ENCODE data around the gene AGPAT1. TPM values are rescaled to one million over a fixed set of nuclear protein-coding genes. Genes with fewer than 3 reads are reported as not detected.
A peak's percentile ranks its signal among the peaks of the same experiment; 100 is the strongest.

The AGPAT1 gene
- polyA plus RNA-seq, 3 donors, result 9.9 to 34.4 (median 11.3) TPM

GRCh38 chr6:32223258-32224235, 47.7 kb upstream of the AGPAT1 start, which contains the start of gene NOTCH4:
Gene NOTCH4, minus strand, starts transcription at chr6:32224067. Its CDS starts 139 bp downstream, at chr6:32223928.
- Histone ChIP-seq H3K27ac (ENCODE audit: low read depth in 1 of 2, low read length in 2 of 2) (no peak within 1 kb of the TSS), H3K79me2 (ENCODE audit: insufficient read depth, low read length) (no peaks in the 10 kb centered on the region), H3K4me2 (replicated peaks; ENCODE audit: extremely low read depth, low read length, poor library complexity, severe bottlenecking) (no peak within 1 kb of the TSS), H3K4me3 (replicated peaks in 1 of 3; ENCODE audit: low read depth in 2 of 3, low read length in 3 of 3) (no peak within 1 kb of the TSS), H3K4me1 (ENCODE audit: control insufficient read depth in 1 of 2, insufficient read depth in 2 of 2, low read length in 2 of 2) (peaks cover 7 to 10% of the 10 kb centered on the region in 2 donors), H2AFZ (ENCODE audit: insufficient read depth, low read depth, low read length, poor library complexity, severe bottlenecking) (no peak within 1 kb of the TSS), H3K9ac (ENCODE audit: insufficient read depth, low read length, poor library complexity, severe bottlenecking) (no peak within 1 kb of the TSS), H3K9me3 (replicated peaks in 1 of 2; ENCODE audit: control insufficient read depth in 1 of 2, insufficient read depth in 1 of 2, low read length in 2 of 2) (no peaks in the 10 kb centered on the region), H3K36me3 (replicated peaks in 1 of 2; ENCODE audit: control insufficient read depth in 1 of 2, insufficient read depth in 2 of 2, low read length in 2 of 2) (no peaks in the 10 kb centered on the region), H3K27me3 (ENCODE audit: control insufficient read depth in 2 of 2, insufficient read depth in 2 of 2, low read length in 2 of 2) (no peaks in the 10 kb centered on the region), H4K20me1 (ENCODE audit: insufficient read depth, low read length) (no peaks in the 10 kb centered on the region)
- peaks cover 15% of the 10 kb centered on the region for H3K4me1 Mint-ChIP-seq
- no peak within 1 kb of the TSS for H3K4me3 Mint-ChIP-seq
- WGBS (ENCODE audit: insufficient coverage), result 78% methylated on average over 15 of the region's 20 CpGs
- H3K36me3 Mint-ChIP-seq, result no peaks in the 10 kb centered on the region
- no peak for DNase-seq
- H3K9me3 Mint-ChIP-seq, result no peaks in the 10 kb centered on the region
- peaks cover 0 to 6% (median 1%) of the 10 kb centered on the region in 3 donors for H3K27me3 Mint-ChIP-seq (ENCODE audit: low read depth in 3 of 3)
- no peak for TF ChIP-seq CTCF (IDR thresholded peaks at IDR 0.05)
- peak within 1 kb of the TSS in 2 of 7 donors; percentile 6 to 32 for H3K27ac Mint-ChIP-seq
- intact Hi-C loops (cut with micrococcal nuclease), result no loop called here

GRCh38 chr6:32222333-32223230, 46.7 kb upstream of the AGPAT1 start:
- no peaks in the 10 kb centered on the region for H3K27me3 ChIP-seq (ENCODE audit: control insufficient read depth in 2 of 2, insufficient read depth in 2 of 2, low read length in 2 of 2)
- H3K4me3 Mint-ChIP-seq, result no peak overlapping the region
- no peaks in the 10 kb centered on the region for H3K36me3 ChIP-seq (replicated peaks in 1 of 2; ENCODE audit: control insufficient read depth in 1 of 2, insufficient read depth in 2 of 2, low read length in 2 of 2)
- H3K4me2 ChIP-seq (replicated peaks; ENCODE audit: extremely low read depth, low read length, poor library complexity, severe bottlenecking), result no peak overlapping the region
- no peaks in the 10 kb centered on the region for H3K9me3 Mint-ChIP-seq
- intact Hi-C loops (cut with micrococcal nuclease), result no loop called here
- H3K27me3 Mint-ChIP-seq (ENCODE audit: low read depth in 3 of 3), result peaks cover 0 to 6% (median 1%) of the 10 kb centered on the region in 3 donors
- peaks cover 15% of the 10 kb centered on the region for H3K4me1 Mint-ChIP-seq
- H3K9me3 ChIP-seq (replicated peaks in 1 of 2; ENCODE audit: control insufficient read depth in 1 of 2, insufficient read depth in 1 of 2, low read length in 2 of 2), result no peaks in the 10 kb centered on the region
- H3K36me3 Mint-ChIP-seq, result no peaks in the 10 kb centered on the region
- peak overlapping the region in 2 of 7 donors; percentile 32 to 57 for H3K27ac Mint-ChIP-seq
- DNase-seq, result no peak
- H3K4me1 ChIP-seq (ENCODE audit: control insufficient read depth in 1 of 2, insufficient read depth in 2 of 2, low read length in 2 of 2), result peaks cover 7 to 10% of the 10 kb centered on the region in 2 donors
- H3K27ac ChIP-seq (ENCODE audit: low read depth in 1 of 2, low read length in 2 of 2), result no peak overlapping the region
- H3K4me3 ChIP-seq (replicated peaks in 1 of 3; ENCODE audit: low read depth in 2 of 3, low read length in 3 of 3), result no peak overlapping the region
- H3K9ac ChIP-seq (ENCODE audit: insufficient read depth, low read length, poor library complexity, severe bottlenecking), result no peak overlapping the region
- no peaks in the 10 kb centered on the region for H4K20me1 ChIP-seq (ENCODE audit: insufficient read depth, low read length)
- WGBS (ENCODE audit: insufficient coverage), result 100% methylated on average over 4 of the region's 8 CpGs
- H2AFZ ChIP-seq (ENCODE audit: insufficient read depth, low read depth, low read length, poor library complexity, severe bottlenecking), result no peak overlapping the region
- no peaks in the 10 kb centered on the region for H3K79me2 ChIP-seq (ENCODE audit: insufficient read depth, low read length)
- no peak for TF ChIP-seq CTCF (IDR thresholded peaks at IDR 0.05)
